Activated naive CD4-positive, alpha-beta T cell treated with anti-CD3 and anti-CD28 coated beads for 36 hours (primary cell): ENCODE data around the gene PCK2. TPM values are rescaled to one million over a fixed set of nuclear protein-coding genes. Genes with fewer than 3 reads are reported as not detected.

Experiments
- CTCF ChIA-PET: fragments of 350-600 bp; sonication (Branson Sonifier 250); formaldehyde crosslinking; loops from one replicate; lab custom pipeline; 2021; ENCODE audit warnings: antibody characterized with exemption; lab: Charles Lee
- DNase-seq: peaks from one replicate; pipeline ENCODE4 v3.0.0-alpha.2; 2020
- H3K27ac Mint-ChIP-seq: one replicate; pipeline ENCODE4 v1.8.0; 2021; ENCODE audit warnings: mild to moderate bottlenecking, mixed read lengths
- H3K27me3 Mint-ChIP-seq: one replicate; pipeline ENCODE4 v1.8.0; 2021; ENCODE audit warnings: low read depth, mixed read lengths
- H3K36me3 Mint-ChIP-seq: one replicate; pipeline ENCODE4 v1.8.0; 2021; ENCODE audit warnings: low read depth, mixed read lengths
- H3K4me1 Mint-ChIP-seq: one replicate; pipeline ENCODE4 v1.8.0; 2021; ENCODE audit warnings: low read depth, mixed read lengths
- H3K4me3 Mint-ChIP-seq: one replicate; pipeline ENCODE4 v1.8.0; 2021; ENCODE audit warnings: mild to moderate bottlenecking, moderate library complexity, mixed read lengths
- H3K9me3 Mint-ChIP-seq: one replicate; pipeline ENCODE4 v1.8.0; 2021; ENCODE audit warnings: mixed read lengths
- intact Hi-C: fragments of 100-400 bp; cut with micrococcal nuclease; formaldehyde crosslinking; loops from one replicate; pipeline ENCODE4 v1.15.1; 2023
- total RNA-seq, 2 experiments: library from RNA; stranded (reverse); gene quantifications; one replicate each; pipeline ENCODE4 v1.2.3, GENCODE V29; 2021

The PCK2 gene
- total RNA-seq, 2 experiments from 2014 or later = 117 TPM

DNA sequence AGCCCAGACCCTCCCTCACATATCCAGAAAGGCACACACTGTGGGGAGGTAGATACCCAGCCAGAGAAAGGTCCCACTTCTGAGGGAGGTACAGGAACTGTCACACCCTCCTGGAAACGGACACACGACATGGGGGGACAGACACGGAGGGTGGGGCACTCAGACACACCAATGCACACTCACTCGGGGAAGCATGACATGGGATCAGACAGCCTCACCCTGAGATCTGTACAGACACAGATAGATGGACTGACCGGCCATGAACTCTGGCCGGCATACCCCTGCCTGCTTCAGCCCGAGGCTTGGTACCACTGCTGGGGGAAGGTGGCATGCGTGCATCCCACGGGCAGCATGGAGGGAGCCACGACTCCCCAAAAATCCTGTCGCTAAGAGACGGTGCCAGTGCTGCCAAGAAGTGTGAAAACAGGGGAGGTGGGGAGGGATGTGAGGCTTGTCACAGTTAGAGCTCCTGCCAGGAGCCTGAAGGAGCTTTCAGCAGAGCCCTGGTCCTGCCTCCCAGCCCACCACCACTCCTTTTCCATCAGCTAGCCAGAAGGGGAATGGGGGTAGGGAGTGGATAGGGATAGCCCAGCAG is 22.2 kb upstream of the PCK2 start:
- Mint-ChIP-seq H3K4me3 (no peak overlapping the region), H3K4me1 (peaks cover 5% of the 10 kb centered on the region), H3K27ac (no peak overlapping the region), H3K9me3 (no peaks in the 10 kb centered on the region), H3K36me3 (no peaks in the 10 kb centered on the region), H3K27me3 (no peaks in the 10 kb centered on the region)
- intact Hi-C loops = no loop called here
- CTCF ChIA-PET = interaction anchor here (1.4 to 3.3 kb wide), 2 partner anchors 14 to 18 kb away, joined by 7 to 9 read pairs; no protein-coding TSS in a partner anchor
- no peak for DNase-seq

DNA sequence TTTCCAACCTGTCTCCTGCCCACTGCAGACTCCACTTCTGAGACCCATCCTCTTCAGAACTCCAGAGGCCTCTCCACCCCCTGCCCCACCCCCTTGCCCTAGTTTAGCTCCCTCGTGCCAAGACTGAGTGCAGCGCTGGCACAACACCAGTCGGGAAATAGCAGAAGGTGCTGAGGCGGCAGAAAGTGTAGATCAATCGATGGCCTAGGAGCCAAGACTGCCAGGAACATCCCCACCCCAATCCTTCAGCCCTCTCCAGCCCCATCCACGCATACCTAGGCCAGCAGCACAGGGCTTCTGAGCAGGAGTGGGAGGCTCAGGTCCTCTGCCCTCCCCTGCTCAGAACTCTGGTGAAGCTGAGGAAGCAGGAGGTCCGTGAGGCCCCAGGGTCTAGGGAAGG is 21.7 kb upstream of the PCK2 start:
- Mint-ChIP-seq H3K4me1 (peaks cover 5% of the 10 kb centered on the region), H3K27me3 (no peaks in the 10 kb centered on the region)
- CTCF ChIA-PET = interaction anchor here (1.1 to 3.3 kb wide), 3 partner anchors 12 to 18 kb away, joined by 3 to 9 read pairs (median 7); no protein-coding TSS in a partner anchor

DNA sequence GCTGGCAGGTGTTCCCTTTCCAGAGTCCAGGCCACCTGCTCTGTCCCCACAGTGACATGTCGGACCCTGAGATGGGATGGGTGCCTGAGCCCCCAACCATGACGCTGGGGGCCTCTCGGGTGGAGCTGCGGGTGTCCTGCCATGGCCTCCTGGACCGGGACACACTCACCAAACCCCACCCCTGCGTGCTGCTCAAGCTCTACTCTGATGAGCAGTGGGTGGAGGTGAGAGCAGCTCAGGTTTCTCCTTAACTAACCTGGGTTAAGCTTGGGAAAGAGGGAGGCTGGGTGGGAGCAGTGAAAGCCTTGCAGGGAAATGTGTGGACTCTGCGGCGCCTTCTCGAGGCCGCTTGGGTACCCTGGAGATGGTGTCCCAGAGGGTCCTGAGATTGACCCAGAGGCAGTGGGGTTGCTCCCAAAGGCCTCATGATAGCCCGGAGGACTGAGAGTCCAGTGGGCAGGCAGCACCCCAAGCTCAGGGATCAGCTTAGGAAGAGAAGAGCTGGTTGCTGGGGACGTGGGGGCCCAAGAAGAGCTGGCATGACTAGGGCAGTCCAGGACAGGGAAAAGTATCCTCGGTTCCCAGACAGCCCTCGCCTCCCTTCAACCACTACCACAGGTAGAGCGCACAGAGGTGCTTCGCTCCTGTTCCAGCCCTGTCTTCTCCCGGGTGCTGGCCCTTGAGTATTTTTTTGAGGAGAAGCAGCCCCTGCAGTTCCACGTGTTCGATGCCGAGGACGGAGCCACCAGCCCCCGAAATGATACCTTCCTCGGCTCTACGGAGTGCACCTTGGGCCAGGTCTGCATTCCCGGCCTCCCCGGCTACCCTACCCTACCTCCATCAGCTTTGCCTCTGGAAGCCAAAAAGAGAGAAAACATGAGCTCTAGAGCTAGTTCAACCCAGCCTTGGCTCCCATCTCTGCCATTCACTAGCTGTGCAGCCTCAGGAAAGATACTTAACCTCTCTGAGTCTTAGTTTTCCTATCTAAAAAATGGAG is 20.9 kb upstream of the PCK2 start:
- Mint-ChIP-seq H3K9me3 (no peaks in the 10 kb centered on the region), H3K36me3 (no peaks in the 10 kb centered on the region), H3K27me3 (no peaks in the 10 kb centered on the region), H3K4me3 (no peak overlapping the region), H3K4me1 (peaks cover 5% of the 10 kb centered on the region), H3K27ac (no peak overlapping the region)
- DNase-seq = no peak
- CTCF ChIA-PET = interaction anchor here (1.1 to 3.3 kb wide), 3 partner anchors 13 to 17 kb away, joined by 3 to 9 read pairs (median 7); no protein-coding TSS in a partner anchor
- intact Hi-C loops = no loop called here

More for the DNA sequence above, 21.7 kb upstream of the PCK2 start:
- intact Hi-C loops = no loop called here
- no peak for DNase-seq
- H3K4me3 Mint-ChIP-seq = no peak overlapping the region
- no peaks in the 10 kb centered on the region for H3K36me3 Mint-ChIP-seq
- no peak overlapping the region for H3K27ac Mint-ChIP-seq
- H3K9me3 Mint-ChIP-seq = no peaks in the 10 kb centered on the region

DNA sequence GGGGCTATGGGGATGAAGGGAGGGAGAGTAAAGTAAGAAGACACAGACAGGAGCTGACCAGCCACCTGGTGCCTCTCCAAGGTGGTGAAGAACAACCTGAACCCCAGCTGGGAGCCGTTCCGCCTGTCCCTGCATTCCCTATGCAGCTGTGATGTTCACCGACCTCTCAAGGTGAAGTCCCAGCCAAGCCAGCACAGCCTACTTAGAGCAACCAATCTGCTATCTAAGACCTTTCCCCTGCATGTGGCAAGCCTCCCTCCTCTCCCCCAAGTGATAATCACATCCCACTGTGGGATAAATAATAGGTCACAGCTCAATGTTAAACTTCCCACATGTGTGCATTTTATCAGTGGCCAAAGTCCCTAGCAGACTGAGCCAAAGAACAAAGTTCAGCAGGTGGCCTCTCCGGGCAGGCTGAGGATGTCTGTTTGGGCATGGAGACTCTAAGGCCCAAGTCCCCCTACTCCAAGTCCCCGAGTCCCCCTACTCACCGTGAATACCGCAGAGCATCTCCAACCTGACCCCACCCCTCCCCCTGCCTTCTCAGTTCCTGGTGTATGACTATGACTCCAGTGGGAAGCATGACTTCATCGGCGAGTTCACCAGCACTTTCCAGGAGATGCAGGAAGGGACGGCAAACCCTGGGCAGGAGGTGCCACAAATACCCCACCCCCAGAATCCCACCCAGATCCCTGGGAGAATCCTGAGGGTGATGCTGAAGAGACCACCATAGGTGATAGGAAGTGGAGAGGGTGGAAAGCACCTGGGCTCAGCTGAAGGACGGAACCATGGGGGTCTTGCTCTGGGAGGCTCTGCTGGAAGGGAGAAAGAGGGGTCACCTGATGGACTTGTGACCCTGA is 19.3 kb upstream of the PCK2 start:
- H3K9me3 Mint-ChIP-seq = no peaks in the 10 kb centered on the region
- no peak overlapping the region for H3K27ac Mint-ChIP-seq
- H3K27me3 Mint-ChIP-seq = no peaks in the 10 kb centered on the region
- intact Hi-C loops = no loop called here
- CTCF ChIA-PET = interaction anchor here (0.8 to 3.3 kb wide), 4 partner anchors 15 to 18 kb away, joined by 4 to 10 read pairs (median 6); no protein-coding TSS in a partner anchor
- no peak for DNase-seq
- H3K4me3 Mint-ChIP-seq = no peak overlapping the region
- H3K4me1 Mint-ChIP-seq = peaks cover 5% of the 10 kb centered on the region
- H3K36me3 Mint-ChIP-seq = no peaks in the 10 kb centered on the region

DNA sequence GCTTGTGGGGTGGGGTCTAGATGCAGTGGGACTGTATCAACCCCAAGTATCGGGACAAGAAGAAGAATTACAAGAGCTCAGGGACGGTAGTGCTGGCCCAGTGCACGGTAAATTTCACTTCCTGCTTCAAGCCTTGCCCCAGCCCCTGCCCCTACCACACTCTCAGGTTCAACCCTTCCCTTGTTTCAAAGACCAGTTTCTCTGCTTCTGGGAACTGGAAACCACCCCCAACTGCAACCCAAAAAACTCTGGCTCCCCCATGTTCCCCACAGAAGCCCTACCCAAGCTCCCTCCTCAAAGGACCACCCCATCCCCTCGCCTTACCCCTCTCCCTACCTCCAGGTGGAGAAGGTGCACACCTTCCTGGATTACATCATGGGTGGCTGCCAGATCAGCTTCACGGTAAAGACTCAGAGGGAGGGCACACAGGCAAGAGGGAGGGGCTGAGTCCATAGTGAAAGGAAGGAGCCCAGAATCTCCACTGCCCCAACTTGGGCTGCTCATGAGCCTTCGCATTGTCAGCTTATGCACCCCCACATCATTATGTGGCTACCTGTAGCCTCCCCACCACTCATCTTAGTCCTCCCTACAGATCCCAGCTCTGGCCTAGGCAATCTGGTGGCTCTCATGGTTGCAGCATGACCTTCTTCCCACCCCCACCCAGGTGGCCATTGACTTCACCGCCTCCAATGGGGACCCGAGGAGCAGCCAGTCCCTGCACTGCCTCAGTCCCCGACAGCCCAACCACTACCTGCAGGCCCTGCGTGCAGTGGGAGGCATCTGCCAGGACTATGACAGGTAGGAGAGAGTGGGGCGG is 18.4 kb upstream of the PCK2 start:
- CTCF ChIA-PET = interaction anchor here (0.9 to 1.9 kb wide), 3 partner anchors 14 to 17 kb away, joined by 4 to 10 read pairs (median 4); no protein-coding TSS in a partner anchor
- Mint-ChIP-seq H3K27me3 (no peaks in the 10 kb centered on the region), H3K27ac (no peak overlapping the region), H3K36me3 (no peaks in the 10 kb centered on the region), H3K4me3 (no peak overlapping the region), H3K4me1 (peaks cover 12% of the 10 kb centered on the region), H3K9me3 (no peaks in the 10 kb centered on the region)
- DNase-seq = no peak
- intact Hi-C loops = no loop called here

DNA sequence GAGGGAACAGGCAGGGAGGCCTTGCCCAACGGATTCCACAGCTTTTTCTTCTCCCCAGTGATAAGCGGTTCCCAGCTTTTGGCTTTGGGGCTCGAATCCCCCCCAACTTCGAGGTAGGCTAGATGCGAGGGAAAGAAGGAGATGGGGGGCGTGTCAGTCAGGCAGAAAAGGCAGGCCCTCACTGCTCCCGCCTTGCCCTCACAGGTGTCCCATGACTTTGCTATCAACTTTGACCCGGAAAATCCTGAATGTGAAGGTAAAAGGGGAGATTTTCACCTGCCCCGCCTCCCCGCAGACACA is 17.9 kb upstream of the PCK2 start:
- H3K9me3 Mint-ChIP-seq = no peaks in the 10 kb centered on the region
- no peak for DNase-seq
- H3K4me1 Mint-ChIP-seq = peaks cover 10% of the 10 kb centered on the region
- H3K4me3 Mint-ChIP-seq = no peak overlapping the region
- H3K36me3 Mint-ChIP-seq = no peaks in the 10 kb centered on the region
- H3K27ac Mint-ChIP-seq = no peak overlapping the region
- intact Hi-C loops = no loop called here
- CTCF ChIA-PET = interaction anchor here (0.9 to 1.9 kb wide), 2 partner anchors 14 to 18 kb away, joined by 4 to 10 read pairs; no protein-coding TSS in a partner anchor
- no peaks in the 10 kb centered on the region for H3K27me3 Mint-ChIP-seq

DNA sequence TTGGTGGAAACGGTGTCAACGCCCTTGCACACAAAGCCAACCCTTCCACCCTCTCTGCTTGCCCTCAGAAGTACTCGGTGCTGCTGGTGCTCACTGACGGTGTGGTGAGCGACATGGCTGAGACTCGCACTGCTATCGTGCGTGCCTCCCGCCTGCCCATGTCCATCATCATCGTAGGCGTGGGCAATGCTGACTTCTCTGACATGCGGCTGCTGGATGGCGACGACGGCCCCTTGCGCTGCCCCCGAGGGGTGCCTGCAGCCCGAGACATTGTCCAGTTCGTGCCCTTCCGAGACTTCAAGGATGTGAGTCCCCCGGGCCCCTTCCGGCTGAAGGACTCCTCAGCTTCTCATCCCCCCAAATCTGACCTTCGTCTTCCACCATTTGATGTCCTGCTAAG is 17.0 kb upstream of the PCK2 start:
- Mint-ChIP-seq H3K27me3 (no peaks in the 10 kb centered on the region), H3K4me1 (peaks cover 14% of the 10 kb centered on the region), H3K9me3 (no peaks in the 10 kb centered on the region), H3K27ac (no peak overlapping the region), H3K4me3 (no peak overlapping the region), H3K36me3 (no peaks in the 10 kb centered on the region)
- intact Hi-C loops = no loop called here
- CTCF ChIA-PET = interaction anchor here (1.9 kb wide), 1 partner anchor 13 kb away, joined by 10 read pairs; no protein-coding TSS in a partner anchor
- no peak for DNase-seq

DNA sequence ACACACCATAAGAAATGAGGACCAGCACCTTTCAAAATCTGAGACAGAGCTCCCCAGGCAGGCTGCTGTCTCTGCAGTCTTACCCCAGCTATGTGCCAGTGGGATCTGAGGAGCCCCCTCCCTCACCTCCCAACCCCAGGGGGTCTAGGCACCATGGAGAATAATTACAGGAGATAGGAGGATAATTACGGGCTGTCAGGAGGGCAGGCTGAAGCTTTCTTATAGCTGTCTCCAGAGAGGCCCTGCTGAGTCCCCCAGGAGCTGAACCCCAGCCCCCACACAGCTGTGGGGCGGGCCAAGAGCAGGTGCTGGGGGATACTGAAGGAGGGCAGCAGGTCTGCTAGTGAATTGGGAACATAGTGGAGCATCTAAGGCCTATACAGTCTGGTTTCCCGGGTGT is 16.0 kb upstream of the PCK2 start:
- no peaks in the 10 kb centered on the region for H3K9me3 Mint-ChIP-seq
- no peaks in the 10 kb centered on the region for H3K27me3 Mint-ChIP-seq
- intact Hi-C loops = no loop called here
- H3K27ac Mint-ChIP-seq = no peak overlapping the region
- H3K4me1 Mint-ChIP-seq = peaks cover 15% of the 10 kb centered on the region
- DNase-seq = no peak
- CTCF ChIA-PET = interaction anchor here (0.7 kb wide), 1 partner anchor 20 kb away, joined by 3 read pairs; no protein-coding TSS in a partner anchor
- H3K4me3 Mint-ChIP-seq = no peak overlapping the region
- no peaks in the 10 kb centered on the region for H3K36me3 Mint-ChIP-seq

DNA sequence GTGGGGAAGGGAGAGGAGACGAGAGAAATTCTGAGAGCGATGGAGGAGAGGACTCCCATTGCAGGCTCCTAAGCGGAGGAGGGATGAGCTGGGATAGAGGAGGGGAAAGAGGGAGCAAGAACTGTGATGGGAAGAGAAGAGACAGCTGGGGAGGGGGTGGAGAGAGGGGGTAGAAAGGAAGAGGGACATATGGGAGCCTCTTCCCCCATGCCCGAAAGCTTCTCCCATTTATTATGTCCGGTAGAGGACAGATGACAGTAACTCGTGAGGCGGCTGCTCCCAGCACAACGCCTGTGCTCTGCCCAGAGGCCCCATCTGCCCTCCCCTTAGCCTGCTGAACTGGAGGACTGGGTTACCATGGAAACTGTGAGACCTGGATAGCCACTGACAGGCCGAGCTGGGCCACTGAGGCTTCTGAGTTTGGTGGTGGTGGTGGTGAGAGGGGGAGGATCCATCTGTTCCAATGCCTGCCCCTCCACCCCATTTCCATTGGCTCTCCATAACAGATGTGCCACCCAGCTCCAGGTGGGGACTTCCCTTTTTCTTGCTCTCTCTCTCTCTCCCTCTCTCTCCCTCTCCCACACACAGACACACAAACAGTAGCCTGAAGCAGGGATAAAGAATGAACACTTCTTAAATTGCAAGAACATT is 14.5 kb upstream of the PCK2 start:
- Mint-ChIP-seq H3K27me3 (no peaks in the 10 kb centered on the region), H3K4me3 (no peak overlapping the region), H3K27ac (no peak overlapping the region), H3K4me1 (peaks cover 15% of the 10 kb centered on the region), H3K36me3 (no peaks in the 10 kb centered on the region), H3K9me3 (no peaks in the 10 kb centered on the region)
- intact Hi-C loops = no loop called here
- CTCF ChIA-PET = interaction anchor here (0.6 to 5.1 kb wide), 8 partner anchors 14 to 229 kb away, joined by 4 to 76 read pairs (median 9); partner anchors contain the start of genes CARMIL3, CIDEB and PCK2
- DNase-seq = no peak

DNA sequence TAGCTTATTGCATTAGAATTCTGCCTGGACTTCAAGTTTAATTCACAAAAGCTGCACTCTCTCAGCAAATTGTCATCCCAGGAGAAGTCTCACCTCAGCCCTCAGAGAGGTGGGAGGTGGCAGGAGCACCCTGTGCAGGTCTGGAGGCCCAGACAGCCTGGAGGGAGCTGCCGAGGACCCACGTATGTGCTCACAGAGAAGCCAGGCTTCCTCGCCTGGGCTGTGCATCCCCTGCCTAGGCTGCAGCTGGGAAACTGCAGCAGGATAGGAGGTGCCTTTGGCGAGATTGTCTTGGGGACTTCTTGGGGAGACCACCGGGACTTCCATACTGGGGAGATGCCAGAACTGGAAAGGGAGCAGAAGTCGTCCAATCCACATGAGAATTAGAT is 14.0 kb upstream of the PCK2 start:
- peaks cover 15% of the 10 kb centered on the region for H3K4me1 Mint-ChIP-seq
- no peaks in the 10 kb centered on the region for H3K9me3 Mint-ChIP-seq
- intact Hi-C loops = no loop called here
- DNase-seq = no peak
- CTCF ChIA-PET = interaction anchor here (0.6 to 5.1 kb wide), 9 partner anchors 13 to 520 kb away, joined by 3 to 76 read pairs (median 7); partner anchors contain the start of genes CARMIL3, CIDEB and PCK2
- H3K27ac Mint-ChIP-seq = no peak overlapping the region
- H3K4me3 Mint-ChIP-seq = peak overlapping the region; percentile 74
- H3K27me3 Mint-ChIP-seq = no peaks in the 10 kb centered on the region
- H3K36me3 Mint-ChIP-seq = no peaks in the 10 kb centered on the region
